GM12878 (cell line): ENCODE measurements around the gene ECM1. TPM values are rescaled to one million over a fixed set of nuclear protein-coding genes. Genes with fewer than 3 reads are reported as not detected.

ENCODE experiments used
- BHLHE40 ChIP-seq, 2 experiments: fragments of 450-650 bp in 1 of 2; IDR thresholded peaks; 2 replicates each; pipeline ENCODE4 v1.6.1; 2011 to 2017; ENCODE audit warnings: low read depth in 2 of 2, borderline replicate concordance in 1 of 2, improper control_type of control experiment in 1 of 2, low read length in 1 of 2, mild to moderate bottlenecking in 1 of 2
- BMI1 ChIP-seq: fragments of 450-650 bp; IDR thresholded peaks from 2 replicates; pipeline ENCODE4 v1.6.1; 2016; ENCODE audit warnings: mild to moderate bottlenecking, moderate library complexity, borderline replicate concordance
- CEBPB ChIP-seq, 2 experiments: fragments of 150-350 bp in 1 of 2; IDR thresholded peaks; 2 replicates each; pipeline ENCODE4 v1.6.1; 2012 to 2014; ENCODE audit warnings: low read depth in 2 of 2, low read length in 2 of 2, borderline replicate concordance in 1 of 2, inconsistent platforms in 1 of 2
- EZH2 ChIP-seq: IDR thresholded peaks from 2 replicates; pipeline ENCODE4 v1.6.1; 2012; ENCODE audit warnings: low read depth, mild to moderate bottlenecking, control low read depth, inconsistent platforms, low read length, borderline replicate concordance; ENCODE audit not compliant: control insufficient read depth
- HDGF ChIP-seq: fragments of 450-650 bp; IDR thresholded peaks from 2 replicates; pipeline ENCODE4 v1.6.1; 2016; ENCODE audit warnings: antibody characterized with exemption
- MTA3 ChIP-seq: IDR thresholded peaks from 2 replicates; pipeline ENCODE4 v1.6.1; 2012; ENCODE audit warnings: low read length, inconsistent platforms, borderline replicate concordance
- NBN ChIP-seq: fragments of 450-650 bp; IDR thresholded peaks from 2 replicates; pipeline ENCODE4 v1.6.1; 2016
- NR2C1 ChIP-seq: fragments of 450-650 bp; IDR thresholded peaks from 2 replicates; pipeline ENCODE4 v1.6.1; 2017; ENCODE audit warnings: antibody characterized with exemption, mild to moderate bottlenecking, moderate library complexity
- NR2F1 ChIP-seq: fragments of 450-650 bp; conservative IDR thresholded peaks from 2 replicates; pipeline ENCODE4 v1.6.1; 2017; ENCODE audit warnings: mild to moderate bottlenecking
- NRF1 ChIP-seq: conservative IDR thresholded peaks from 2 replicates; pipeline ENCODE4 v1.6.1; 2011; ENCODE audit warnings: mild to moderate bottlenecking, low read depth, low read length, improper control_type of control experiment
- PAX8 ChIP-seq: fragments of 450-650 bp; IDR thresholded peaks from 2 replicates; pipeline ENCODE4 v1.6.1; 2017; ENCODE audit warnings: mild to moderate bottlenecking, moderate library complexity
- PML ChIP-seq: IDR thresholded peaks from 2 replicates; pipeline ENCODE4 v1.6.1; 2012; ENCODE audit warnings: low read length, inconsistent platforms
- PRDM15 ChIP-seq: fragments of 450-650 bp; formaldehyde crosslinking; IDR thresholded peaks from 2 replicates; pipeline ENCODE4 v1.4.0; 2020; ENCODE audit warnings: mild to moderate bottlenecking, moderate library complexity
- RBBP5 ChIP-seq: fragments of 200-600 bp; sonication (generic); conservative IDR thresholded peaks from 2 replicates; pipeline ENCODE4 v1.6.1; 2016
- RUNX3 ChIP-seq: IDR thresholded peaks from 2 replicates; pipeline ENCODE4 v1.6.1; 2012; ENCODE audit warnings: low read length, inconsistent platforms
- SIX5 ChIP-seq: IDR thresholded peaks from 2 replicates; pipeline ENCODE4 v1.6.1; 2011; ENCODE audit warnings: mild to moderate bottlenecking, low read depth, low read length, moderate library complexity; ENCODE audit not compliant: severe bottlenecking
- SMAD5 ChIP-seq: IDR thresholded peaks from 2 replicates; pipeline ENCODE4 v1.6.1; 2016; ENCODE audit warnings: antibody characterized with exemption, low read depth
- SRF ChIP-seq, 2 experiments: IDR thresholded peaks; 2 replicates each; pipeline ENCODE4 v1.6.1; 2011; ENCODE audit warnings: low read depth in 2 of 2, low read length in 2 of 2, mild to moderate bottlenecking in 1 of 2, moderate library complexity in 1 of 2
- SUPT20H ChIP-seq: IDR thresholded peaks from 2 replicates; pipeline ENCODE4 v1.6.1; 2011; ENCODE audit warnings: low read depth, mild to moderate bottlenecking, low read length, moderate library complexity, borderline replicate concordance; ENCODE audit not compliant: control insufficient read depth
- TBL1XR1 ChIP-seq: IDR thresholded peaks from 2 replicates; pipeline ENCODE4 v1.6.1; 2012; ENCODE audit warnings: low read depth, low read length, improper control_type of control experiment
- TCF3 ChIP-seq: IDR thresholded peaks from 2 replicates; pipeline ENCODE4 v1.6.1; 2012; ENCODE audit warnings: low read depth, mild to moderate bottlenecking, low read length, borderline replicate concordance; ENCODE audit not compliant: insufficient read depth
- ZNF207 ChIP-seq: fragments of 450-650 bp; IDR thresholded peaks from 2 replicates; pipeline ENCODE4 v1.6.1; 2014; ENCODE audit warnings: antibody characterized with exemption, mild to moderate bottlenecking, borderline replicate concordance
- ZNF384 ChIP-seq: IDR thresholded peaks from 2 replicates; pipeline ENCODE4 v1.6.1; 2012; ENCODE audit warnings: low read depth, mild to moderate bottlenecking, low read length, improper control_type of control experiment, borderline replicate concordance
- ZSCAN29 ChIP-seq: fragments of 450-650 bp; IDR thresholded peaks from 2 replicates; pipeline ENCODE4 v1.6.1; 2017; ENCODE audit warnings: mild to moderate bottlenecking, moderate library complexity
- ZZZ3 ChIP-seq: IDR thresholded peaks from 2 replicates; pipeline ENCODE4 v1.6.1; 2011; ENCODE audit warnings: low read depth; ENCODE audit not compliant: control insufficient read depth, insufficient read length
- polyA plus RNA-seq, 11 experiments: library from polyadenylated mRNA; depleted of rRNA in 4 of 11; unstranded in 6 of 11; stranded (reverse) in 5 of 11; fragments of >200 nt; fragmentation: Nextera tagmentation in 4 of 11; fragmentation: Illumina TruSeq in 1 of 11; extraction: Ambion mirVana in 4 of 11; extraction: Trizol in 1 of 11; gene quantifications; 1 replicate in 1 of 11; 2 replicates in 10 of 11; pipeline versions ENCODE4 v1.2.1 to v1.2.3, GENCODE V29; 2011 to 2016; ENCODE audit warnings: inconsistent platforms in 2 of 11, missing spikeins in 2 of 11, low read depth in 1 of 11
- total RNA-seq, 4 experiments: library from RNA; depleted of rRNA in 3 of 4; stranded (reverse); fragments of >200 nt in 3 of 4; fragmentation: Illumina TruSeq in 1 of 4; extraction: Trizol in 1 of 4; gene quantifications; 2 replicates each; pipeline versions ENCODE4 v1.2.1 to v1.2.3, GENCODE V29; 2013 to 2021

The ECM1 gene
- total and polyA plus RNA-seq, 10 of the 15 experiments (the other 5 are each of a cell fraction or from before 2014, with no cell fraction given): 0.06 to 1.3 (median 0.60) TPM

GRCh38 chr1:150562446-150563339 lies 54.8 kb downstream of the ECM1 start (continued):
- TF ChIP-seq RUNX3 (no peak), SUPT20H (no peak), BMI1 (no peak), NR2C1 (peak; percentile 72), MTA3 (no peak), NR2F1 (peak; percentile 100), EZH2 (no peak), PAX8 (no peak), SMAD5 (no peak), ZNF384 (0 out of 2 replicates have a peak, but pooled peaks have one; percentile 10), HDGF (no peak; the same call in 1 of the 2 replicates), ZZZ3 (no peak), ZSCAN29 (no peak), BHLHE40 (IDR thresholded peaks at IDR 0.05; ENCODE audit: borderline replicate concordance in 1 of 2, low read depth in 2 of 2, low read length in 1 of 2) (peak; percentile 88 to 92), NBN (peak; percentile 89), PRDM15 (CRISPR knock-in tag) (no peak), PML (no peak), SRF (IDR thresholded peaks at IDR 0.05; ENCODE audit: low read depth in 2 of 2, low read length in 2 of 2) (peak in 1 of 2 experiments; percentile 32; a peak in 1 of 4 replicates), SIX5 (no peak), ZNF207 (no peak), RBBP5 (no peak), CEBPB (IDR thresholded peaks at IDR 0.05; ENCODE audit: borderline replicate concordance in 1 of 2, low read depth in 2 of 2, low read length in 2 of 2) (no peak), TCF3 (peak; percentile 99), TBL1XR1 (peak; percentile 100), NRF1 (no peak)
